Cerebellar nuclear complex (tissue), 1 donor: ENCODE measurements around the gene OSR1.

Source experiments
- DNase-seq, 2 experiments: peaks; one replicate each; lab custom pipeline; 2025; lab: John Stamatoyannopoulos, UW

OSR1 gene

GRCh38 chr2:19359021-19359357 is 566 bp upstream of the OSR1 start:
- no peak for DNase-seq

- no peak for DNase-seq
Observed at GRCh38 chr2:19357402-19358241, 801 bp downstream of the OSR1 start.

- DNase-seq = no peak
Observed at GRCh38 chr2:19356545-19357401, 1.6 kb downstream of the OSR1 start.

DNA sequence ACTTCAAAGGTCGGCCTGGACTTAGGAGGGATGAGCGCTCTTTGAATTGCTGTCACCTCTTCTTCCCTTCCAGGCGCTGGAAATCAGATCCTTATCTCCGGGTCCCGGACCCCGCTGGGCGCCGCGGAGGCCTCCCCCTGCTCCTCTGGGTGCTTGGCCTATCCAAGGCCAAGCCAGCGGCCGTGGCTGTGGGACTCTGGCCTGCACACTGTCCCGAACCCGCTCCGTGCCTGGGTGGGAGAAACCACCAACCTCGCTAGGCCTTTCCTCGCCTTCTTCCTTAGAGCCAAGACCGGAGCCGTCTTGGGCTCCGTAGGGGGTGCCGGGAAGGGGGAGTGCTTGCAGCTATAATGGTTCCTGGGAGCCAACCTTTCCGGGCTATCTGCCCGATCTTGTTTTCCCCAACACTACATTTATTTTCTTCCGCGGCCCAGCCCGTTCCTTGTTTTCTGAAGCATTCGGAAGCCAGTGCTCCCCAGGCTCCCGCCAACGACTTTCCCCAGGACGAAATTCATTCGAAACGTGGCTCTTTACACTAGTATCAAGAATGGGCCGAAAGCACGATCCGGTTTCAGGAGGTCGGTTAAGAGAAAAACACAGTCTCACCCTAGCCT is 2.4 kb downstream of the OSR1 start:
- no peak for DNase-seq

GRCh38 chr2:19355416-19355821 is 3.0 kb downstream of the OSR1 start:
- no peak for DNase-seq

- no peak for DNase-seq
Observed at GRCh38 chr2:19355014-19355405, 3.4 kb downstream of the OSR1 start.

GRCh38 chr2:19353721-19354050 is 4.7 kb downstream of the OSR1 start:
- no peak for DNase-seq

DNA sequence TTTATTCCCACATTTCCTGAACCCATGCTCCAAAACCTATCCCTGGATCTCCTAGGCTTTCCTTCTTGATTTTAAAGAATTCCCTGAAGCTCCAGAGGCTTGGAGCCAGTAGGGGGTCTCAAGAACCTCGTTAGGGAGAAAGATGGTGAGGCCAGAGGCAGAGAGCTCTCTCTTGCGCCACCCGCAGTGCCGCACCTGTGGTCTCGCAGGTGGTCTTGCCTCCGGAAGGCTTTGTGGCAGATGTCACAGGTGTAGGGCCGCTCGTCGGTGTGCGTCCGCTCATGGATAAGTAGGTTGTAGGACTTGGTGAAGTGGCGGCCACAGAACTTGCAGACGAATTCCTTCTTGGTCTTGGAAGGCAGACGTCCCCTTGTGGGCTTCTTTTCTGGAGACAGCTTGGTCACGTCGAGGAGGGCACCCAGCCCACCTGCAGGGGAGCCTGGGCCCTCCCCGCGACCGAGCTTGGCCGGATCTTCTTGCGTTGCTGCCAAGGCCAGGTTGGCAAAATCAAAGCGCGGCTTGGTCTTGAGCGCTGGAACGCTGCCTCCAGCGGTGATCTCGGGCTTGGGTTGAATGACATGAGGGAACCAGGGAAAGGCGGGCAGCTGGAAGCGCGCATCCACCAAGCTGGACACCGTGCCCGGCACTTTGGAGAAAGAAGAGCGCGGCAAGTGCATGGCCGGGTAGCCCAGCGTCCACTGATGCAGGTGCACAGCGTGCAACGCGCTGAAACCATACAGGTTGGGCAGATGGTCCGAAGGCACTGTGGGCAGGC is 5.3 kb downstream of the OSR1 start:
- DNase-seq = no peak

DNA sequence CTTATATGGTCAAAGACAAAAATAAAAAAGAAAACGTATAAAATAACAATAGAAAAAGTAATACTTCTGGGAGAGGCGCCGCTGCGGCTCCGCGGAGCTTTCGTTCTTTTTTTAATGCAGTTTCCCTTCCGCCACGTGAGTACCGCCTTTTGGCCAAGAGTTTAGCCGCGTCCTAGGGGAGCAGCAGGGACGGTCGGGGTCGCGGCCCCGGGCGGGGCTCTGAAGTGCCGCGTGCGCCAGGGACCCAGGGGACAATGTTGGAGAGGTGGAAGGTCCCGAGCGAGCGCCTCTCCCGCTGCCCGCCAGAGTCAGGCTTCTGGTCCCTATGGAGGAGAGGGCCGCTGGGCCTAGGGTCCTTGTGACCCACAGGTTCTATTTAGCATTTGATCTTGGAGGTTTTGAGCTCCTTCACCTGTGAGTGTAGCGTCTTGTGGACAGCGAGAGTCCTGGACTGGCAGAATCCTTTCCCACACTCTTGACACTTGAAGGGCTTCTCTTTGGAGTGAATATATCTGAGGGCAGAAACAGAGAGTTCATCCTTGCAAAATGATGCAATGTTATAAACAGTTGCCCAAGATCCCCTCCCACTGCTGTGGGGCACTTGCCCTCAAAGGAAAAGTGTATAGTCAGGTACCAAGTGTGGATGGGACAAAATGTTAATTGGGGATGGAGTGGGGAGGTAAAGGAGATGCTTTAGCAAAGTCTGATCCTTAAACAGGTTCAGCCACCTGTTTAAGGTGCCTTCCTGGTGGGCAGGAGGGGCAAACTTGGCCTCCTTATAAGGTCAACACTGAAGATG is 6.3 kb downstream of the OSR1 start:
- no peak for DNase-seq

DNA sequence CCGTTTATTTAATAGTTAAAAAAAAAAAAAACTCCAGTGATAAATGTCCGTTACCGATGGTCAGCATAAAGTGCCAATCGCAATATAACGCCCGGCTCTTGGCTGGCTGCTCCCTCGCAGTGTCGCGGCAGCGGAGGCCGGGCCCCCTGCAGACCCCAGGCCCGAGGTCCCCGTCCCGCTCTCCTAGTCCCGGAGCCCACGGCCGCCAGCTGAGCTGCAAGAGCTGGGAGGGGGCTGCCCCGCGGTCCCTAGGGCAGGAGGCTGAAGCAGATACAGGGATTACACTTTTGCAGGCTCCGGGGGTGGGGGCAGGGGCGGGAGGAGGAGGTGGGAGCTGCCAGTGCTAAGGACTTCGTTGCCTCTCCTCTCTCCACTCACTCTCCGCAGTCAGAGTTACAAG is 6.9 kb downstream of the OSR1 start:
- DNase-seq = no peak

DNA sequence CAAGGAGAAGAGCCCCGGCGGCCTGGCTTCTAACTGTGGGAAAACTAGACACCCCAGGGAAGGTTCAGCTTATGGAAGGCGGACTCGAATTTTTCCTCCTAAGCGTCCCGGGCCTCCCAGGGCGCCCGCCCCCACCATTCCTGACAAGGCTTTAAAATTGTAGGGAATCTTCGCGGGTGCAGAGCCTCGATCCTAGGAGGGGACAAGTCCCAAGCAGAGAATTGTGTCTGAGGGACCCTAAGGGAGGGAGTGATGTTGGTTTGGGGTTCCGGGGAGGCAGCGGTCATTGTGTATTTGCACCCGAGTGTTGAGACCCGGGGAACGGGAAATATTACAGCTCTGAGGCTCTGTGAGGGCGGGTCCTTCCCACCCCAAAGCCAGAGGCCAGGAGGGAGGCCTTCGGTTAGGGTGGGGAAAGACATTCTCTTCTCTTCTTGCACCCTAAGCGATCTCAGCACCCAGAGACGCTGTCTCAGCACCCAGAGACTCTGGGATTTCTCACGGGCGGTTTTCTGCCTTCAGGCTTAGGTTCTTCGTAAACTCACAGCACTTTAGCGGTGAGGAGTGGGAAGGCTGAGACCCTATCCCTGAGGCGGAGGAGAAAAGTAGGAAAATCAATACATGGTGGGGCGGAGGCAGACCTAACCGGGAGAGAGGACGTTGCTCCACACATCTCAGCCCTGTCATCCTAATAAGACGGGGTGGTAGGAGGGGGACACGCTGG is 7.6 kb downstream of the OSR1 start:
- DNase-seq = no peak

DNA sequence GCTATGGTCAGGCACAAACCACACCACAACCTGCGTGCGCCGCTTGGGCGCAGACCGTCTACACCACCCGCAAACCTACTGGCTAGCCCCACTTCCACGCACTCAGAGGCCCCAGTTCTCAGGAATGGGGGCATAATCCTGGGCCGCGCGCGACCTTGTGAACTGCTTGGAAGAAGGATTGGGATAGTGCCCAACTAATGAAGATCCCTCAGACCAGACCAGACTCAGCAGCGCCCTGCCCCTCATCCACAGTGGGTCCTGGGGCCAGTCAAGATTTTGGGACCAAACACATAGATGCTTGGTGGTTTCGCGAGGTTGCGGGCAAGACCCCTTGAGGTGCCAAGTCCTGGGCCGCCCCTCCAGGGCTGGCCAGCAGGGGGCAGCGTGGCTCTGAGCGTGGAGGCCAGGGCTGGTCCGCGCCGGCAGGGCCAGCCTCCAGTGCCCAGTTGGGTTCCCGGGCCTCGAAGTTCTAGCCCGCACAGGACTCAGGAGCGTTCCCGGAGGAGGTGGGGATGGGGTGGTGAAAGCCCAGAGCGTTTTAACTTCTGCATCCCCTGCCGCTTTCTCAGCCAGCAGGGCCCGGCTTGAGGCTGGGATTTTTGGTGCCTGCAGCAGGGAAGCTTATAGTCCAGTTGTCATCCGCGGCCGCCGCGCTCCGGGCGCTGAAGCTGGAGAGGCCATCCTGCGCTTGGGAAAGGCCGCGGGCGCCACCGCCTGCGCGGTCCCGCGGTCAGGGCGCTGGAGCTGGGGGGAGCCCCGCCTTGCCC is 8.3 kb downstream of the OSR1 start:
- DNase-seq = no peak

GRCh38 chr2:19348692-19349091 is 9.7 kb downstream of the OSR1 start:
- no peak for DNase-seq

- DNase-seq = peak; percentile 49 to 77
Observed at GRCh38 chr2:19347619-19348562, 10.5 kb downstream of the OSR1 start.

DNA sequence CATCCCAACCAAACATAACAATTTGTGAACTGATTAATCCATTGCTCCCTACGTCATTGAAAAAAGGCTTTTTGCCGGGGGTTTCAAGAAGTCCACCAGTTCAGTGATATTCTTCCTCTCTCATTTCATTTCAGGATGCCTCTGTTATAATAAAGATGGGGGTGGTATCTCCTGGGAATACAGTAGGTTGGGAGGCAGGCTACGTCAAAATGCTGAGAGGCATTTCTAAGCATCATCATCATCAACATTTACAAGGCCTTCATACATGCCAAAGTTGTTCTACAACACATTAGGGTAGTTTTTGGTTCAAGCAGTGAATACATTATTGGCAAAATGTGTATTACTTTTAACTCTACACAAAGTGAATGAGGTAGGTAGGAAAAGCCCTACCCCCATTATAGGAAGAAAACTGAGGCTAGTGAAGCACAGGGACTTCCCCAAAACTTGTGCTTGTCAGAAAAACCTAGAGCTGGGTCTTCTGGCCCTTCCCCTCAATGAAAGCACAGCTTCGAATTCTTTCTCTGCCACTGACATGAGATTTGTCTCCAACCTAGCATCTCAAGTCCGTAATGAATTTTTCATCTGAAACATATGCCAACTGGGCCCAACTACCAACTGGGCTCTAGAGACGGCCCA is 11.3 kb downstream of the OSR1 start:
- DNase-seq = no peak

DNA sequence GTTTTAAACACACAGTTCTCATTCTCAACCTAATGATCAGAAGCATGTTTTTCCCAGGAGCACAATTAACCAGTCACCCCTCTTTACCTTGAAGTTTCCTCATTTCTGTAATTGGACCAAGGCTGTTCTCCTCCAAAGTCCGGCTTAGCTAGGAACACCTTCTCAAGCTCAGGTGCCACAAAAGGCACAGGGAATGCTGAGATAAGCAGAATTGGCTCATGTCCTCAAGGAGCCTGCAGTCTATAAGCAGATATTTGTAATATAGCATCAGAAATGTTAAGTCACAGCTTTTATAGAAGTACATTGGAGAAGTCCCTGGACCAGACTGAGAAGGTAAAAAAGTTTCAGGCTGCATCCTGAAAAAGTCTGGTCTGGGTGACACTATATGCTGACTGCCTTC is 20.7 kb downstream of the OSR1 start:
- no peak for DNase-seq

DNA sequence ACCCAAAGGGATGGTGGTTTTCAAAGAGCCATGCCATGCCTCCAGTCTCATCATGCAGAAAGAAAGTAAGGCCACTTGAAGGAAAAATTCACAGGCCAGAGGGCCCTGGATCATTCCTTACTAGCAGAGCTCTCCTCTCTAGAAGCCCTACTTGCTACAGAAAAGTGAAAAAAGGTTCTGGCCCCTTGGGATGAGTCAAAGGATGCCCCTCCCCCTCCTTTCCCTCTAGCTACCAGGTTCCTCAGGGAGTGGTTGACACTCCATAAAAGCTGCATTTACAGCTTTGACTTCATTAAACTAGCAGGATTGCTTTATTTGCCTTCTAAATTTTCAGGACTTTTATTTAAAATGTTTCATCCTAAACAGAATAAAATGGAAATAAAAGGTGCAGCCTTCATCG is 21.2 kb downstream of the OSR1 start:
- DNase-seq = no peak

- no peak for DNase-seq
Observed at GRCh38 chr2:19336781-19337180, 21.6 kb downstream of the OSR1 start.
